Memory B cell (primary cell): ENCODE data around the gene FAM107A.

Experiments
- ATAC-seq: fragments of 150-1000 bp; cut with Tn5 transposase; 2 replicates; pipeline ENCODE4 v1.10.0; 2021; ENCODE audit warnings: low read depth, mild to moderate bottlenecking, moderate library complexity
- DNase-seq, 2 donors: peaks; one replicate each; pipeline ENCODE4 v3.0.0; 2022; ENCODE audit warnings: low spot score in 2 of 2
- H3K27ac Mint-ChIP-seq: one replicate; pipeline ENCODE4 v1.8.0; 2022; ENCODE audit warnings: mild to moderate bottlenecking, moderate library complexity, mixed read lengths
- H3K27me3 Mint-ChIP-seq: one replicate; pipeline ENCODE4 v1.8.0; 2022; ENCODE audit warnings: mixed read lengths
- H3K36me3 Mint-ChIP-seq: one replicate; pipeline ENCODE4 v1.8.0; 2022; ENCODE audit warnings: mild to moderate bottlenecking, mixed read lengths
- H3K4me1 Mint-ChIP-seq: one replicate; pipeline ENCODE4 v1.8.0; 2022; ENCODE audit warnings: mixed read lengths
- H3K4me3 Mint-ChIP-seq: one replicate; pipeline ENCODE4 v1.8.0; 2022; ENCODE audit warnings: mild to moderate bottlenecking, moderate library complexity, mixed read lengths
- H3K9me3 Mint-ChIP-seq: one replicate; pipeline ENCODE4 v1.8.0; 2022; ENCODE audit warnings: mixed read lengths

FAM107A gene

GRCh38 chr3:58577269-58577821, at the start of gene FAM107A:
Gene FAM107A, minus strand, starts transcription at chr3:58577391. Its CDS starts 7,531 bp downstream, at chr3:58569860.
- DNase-seq, result no peak
- Mint-ChIP-seq H3K27ac (no peak within 1 kb of the TSS), H3K36me3 (no peaks in the 10 kb centered on the region), H3K4me1 (peaks cover 3% of the 10 kb centered on the region), H3K9me3 (no peaks in the 10 kb centered on the region), H3K4me3 (no peak within 1 kb of the TSS), H3K27me3 (peaks cover 9% of the 10 kb centered on the region)
- ATAC-seq, result no peak

DNA sequence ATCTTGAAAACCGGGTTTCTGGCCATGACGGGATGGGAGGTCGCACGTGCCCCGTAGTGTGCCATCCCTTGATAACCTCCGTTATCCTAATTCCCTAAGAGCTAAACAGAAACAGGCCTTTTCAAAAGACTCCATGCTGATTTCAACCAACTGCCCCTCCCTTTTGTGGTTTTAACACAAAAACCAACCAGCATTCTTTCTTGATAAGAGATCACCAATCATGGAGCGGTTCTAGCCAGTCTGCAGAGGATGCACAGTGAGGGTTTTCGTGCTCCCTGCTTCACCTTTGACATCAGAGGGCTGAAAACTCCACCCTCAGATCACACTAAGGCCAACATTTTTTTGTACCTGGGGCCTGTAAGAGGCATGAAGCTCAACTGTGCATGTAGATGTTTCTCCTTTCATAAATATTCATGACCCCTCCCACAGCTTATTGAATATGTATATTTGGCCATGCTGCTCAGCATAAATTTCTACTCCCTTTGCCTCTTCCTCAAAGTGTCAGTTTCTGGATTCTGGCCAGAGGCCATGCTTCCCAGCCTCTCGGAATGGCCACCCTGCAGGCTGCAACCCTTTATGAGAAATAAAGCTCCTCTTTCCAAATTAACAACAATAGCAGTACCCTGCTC, 48.1 kb upstream of the FAM107A start:
- Mint-ChIP-seq H3K4me1 (no peaks in the 10 kb centered on the region), H3K27ac (no peak overlapping the region), H3K27me3 (peaks cover 2% of the 10 kb centered on the region), H3K36me3 (no peaks in the 10 kb centered on the region), H3K4me3 (no peak overlapping the region), H3K9me3 (no peaks in the 10 kb centered on the region)
- no peak for DNase-seq
- ATAC-seq, result no peak

GRCh38 chr3:58624550-58624949, 47.4 kb upstream of the FAM107A start:
- Mint-ChIP-seq H3K9me3 (no peaks in the 10 kb centered on the region), H3K4me1 (peaks cover 2% of the 10 kb centered on the region), H3K4me3 (no peak overlapping the region), H3K36me3 (no peaks in the 10 kb centered on the region), H3K27ac (no peak overlapping the region), H3K27me3 (peaks cover 2% of the 10 kb centered on the region)
- no peak for DNase-seq
- no peak for ATAC-seq

DNA sequence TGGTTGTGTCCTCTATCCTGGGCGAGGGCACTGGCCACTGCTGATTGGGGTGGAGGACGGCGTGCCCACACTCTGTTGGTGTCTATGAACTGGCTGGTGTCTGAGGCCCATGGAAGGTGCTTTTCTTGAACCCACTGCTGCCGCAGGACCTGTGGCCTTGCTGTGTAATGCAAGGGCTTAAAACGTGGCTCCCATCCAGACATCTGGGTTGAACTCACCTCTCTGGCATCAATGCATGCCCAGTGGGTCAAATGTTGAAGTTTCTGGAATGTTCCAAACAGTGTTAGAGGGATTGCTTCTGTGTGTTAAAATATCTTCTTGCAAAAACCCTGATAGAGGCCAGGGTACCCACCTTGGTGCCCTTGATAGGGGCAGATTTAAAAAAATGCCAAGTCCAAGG, 46.8 kb upstream of the FAM107A start:
- peaks cover 2% of the 10 kb centered on the region for H3K27me3 Mint-ChIP-seq
- no peak overlapping the region for H3K4me3 Mint-ChIP-seq
- H3K27ac Mint-ChIP-seq, result no peak overlapping the region
- no peaks in the 10 kb centered on the region for H3K36me3 Mint-ChIP-seq
- H3K9me3 Mint-ChIP-seq, result no peaks in the 10 kb centered on the region
- DNase-seq (no peak), ATAC-seq (no peak)
- peaks cover 3% of the 10 kb centered on the region for H3K4me1 Mint-ChIP-seq

GRCh38 chr3:58623478-58623877, 46.3 kb upstream of the FAM107A start:
- ATAC-seq (no peak), DNase-seq (no peak)
- Mint-ChIP-seq H3K9me3 (no peaks in the 10 kb centered on the region), H3K36me3 (no peaks in the 10 kb centered on the region), H3K4me1 (peaks cover 3% of the 10 kb centered on the region), H3K27ac (no peak overlapping the region), H3K4me3 (no peak overlapping the region), H3K27me3 (peaks cover 2% of the 10 kb centered on the region)

GRCh38 chr3:58622892-58623291, 45.7 kb upstream of the FAM107A start:
- no peak for ATAC-seq
- peaks cover 2% of the 10 kb centered on the region for H3K27me3 Mint-ChIP-seq
- no peak overlapping the region for H3K27ac Mint-ChIP-seq

GRCh38 chr3:58622436-58622835, 45.2 kb upstream of the FAM107A start:
- Mint-ChIP-seq H3K27ac (no peak overlapping the region), H3K27me3 (no peaks in the 10 kb centered on the region), H3K4me3 (no peak overlapping the region), H3K4me1 (peaks cover 3% of the 10 kb centered on the region), H3K9me3 (no peaks in the 10 kb centered on the region), H3K36me3 (no peaks in the 10 kb centered on the region)
- no peak for ATAC-seq
- DNase-seq, result no peak

More at GRCh38 chr3:58622892-58623291, 45.7 kb upstream of the FAM107A start:
- Mint-ChIP-seq H3K4me3 (no peak overlapping the region), H3K9me3 (no peaks in the 10 kb centered on the region), H3K36me3 (no peaks in the 10 kb centered on the region), H3K4me1 (peaks cover 3% of the 10 kb centered on the region)
- DNase-seq, result no peak

GRCh38 chr3:58621086-58621830, 44.1 kb upstream of the FAM107A start:
- Mint-ChIP-seq H3K27me3 (no peaks in the 10 kb centered on the region), H3K4me3 (no peak overlapping the region), H3K36me3 (no peaks in the 10 kb centered on the region), H3K27ac (no peak overlapping the region), H3K9me3 (no peaks in the 10 kb centered on the region), H3K4me1 (peaks cover 3% of the 10 kb centered on the region)
- DNase-seq (no peak), ATAC-seq (no peak)

- Mint-ChIP-seq H3K27ac (no peak overlapping the region), H3K36me3 (no peaks in the 10 kb centered on the region), H3K4me1 (peaks cover 3% of the 10 kb centered on the region), H3K4me3 (no peak overlapping the region), H3K9me3 (no peaks in the 10 kb centered on the region), H3K27me3 (no peaks in the 10 kb centered on the region)
- ATAC-seq (no peak), DNase-seq (no peak)
These were observed 43.2 kb upstream of the FAM107A start for GRCh38 chr3:58620421-58620820.

DNA sequence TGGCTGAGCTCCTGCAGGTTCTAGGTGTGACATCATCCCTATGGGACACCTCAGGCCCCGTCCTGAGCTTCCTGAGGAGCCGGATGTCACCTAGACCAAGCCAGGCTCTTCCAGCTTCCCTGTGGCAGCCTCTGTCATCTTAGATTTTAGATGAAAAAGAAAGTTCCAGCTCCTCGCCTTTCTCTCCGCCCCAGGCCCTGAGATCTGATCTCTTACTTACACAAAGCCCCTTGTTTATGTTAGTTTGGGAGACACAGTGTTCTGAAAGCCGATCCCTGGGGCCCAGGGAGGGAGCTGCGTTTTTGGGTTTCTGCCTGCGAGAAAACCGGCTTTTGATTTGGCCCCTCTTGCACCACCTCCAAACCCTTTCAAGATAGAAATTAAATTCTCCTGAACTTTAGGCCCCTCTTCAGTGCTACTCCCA, 40.2 kb upstream of the FAM107A start:
- H3K27ac Mint-ChIP-seq, result no peak overlapping the region
- no peak for ATAC-seq
- H3K4me3 Mint-ChIP-seq, result no peak overlapping the region
- H3K4me1 Mint-ChIP-seq, result peaks cover 3% of the 10 kb centered on the region
- no peak for DNase-seq
- H3K9me3 Mint-ChIP-seq, result no peaks in the 10 kb centered on the region
- no peaks in the 10 kb centered on the region for H3K27me3 Mint-ChIP-seq
- no peaks in the 10 kb centered on the region for H3K36me3 Mint-ChIP-seq

DNA sequence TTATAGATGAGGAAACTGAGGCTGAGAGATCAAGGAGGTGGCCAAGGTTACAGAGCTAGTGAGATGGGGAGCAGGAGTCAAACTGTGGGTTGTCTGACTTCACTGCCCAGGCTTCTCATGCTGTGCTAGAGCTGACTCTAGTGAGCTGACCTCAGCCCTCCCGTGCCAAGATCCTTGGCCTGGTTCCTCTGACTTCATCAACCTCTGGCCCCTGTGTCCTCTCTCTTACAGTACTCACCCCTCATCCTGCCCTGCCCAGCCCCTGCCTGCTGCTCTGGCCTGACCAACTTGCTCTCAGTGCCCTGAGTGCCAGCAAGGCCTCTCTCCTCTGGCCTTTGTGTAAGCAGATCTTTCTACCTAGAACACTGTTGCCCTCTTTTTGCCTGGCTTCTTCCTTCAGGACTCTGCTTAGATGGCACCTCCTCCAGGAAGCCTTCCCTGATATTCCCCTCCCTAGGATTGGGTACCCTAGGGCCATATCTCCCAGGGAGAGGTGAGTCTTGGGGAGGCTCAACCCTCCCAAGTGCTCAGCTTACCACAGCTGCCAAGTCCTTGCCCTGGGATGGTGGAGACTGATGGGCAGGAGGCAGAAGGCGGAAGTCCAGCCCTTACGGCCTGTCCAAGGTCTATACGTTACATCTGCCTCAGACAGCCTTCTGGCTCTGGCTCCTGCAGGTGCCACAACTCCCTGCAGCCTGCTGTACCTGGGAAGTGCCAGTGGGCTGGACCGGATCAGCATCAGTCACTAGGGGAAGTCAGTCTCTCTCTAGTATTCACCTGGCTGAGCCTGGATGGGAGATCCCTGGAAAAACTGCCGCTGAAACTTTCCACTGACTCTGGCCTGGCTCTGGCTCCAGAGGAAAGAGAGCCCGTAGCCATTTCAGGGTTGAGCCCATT, 36.3 kb upstream of the FAM107A start:
- H3K4me3 Mint-ChIP-seq, result no peak overlapping the region
- peaks cover 6% of the 10 kb centered on the region for H3K27me3 Mint-ChIP-seq
- H3K36me3 Mint-ChIP-seq, result no peaks in the 10 kb centered on the region
- H3K27ac Mint-ChIP-seq, result no peak overlapping the region
- no peak for DNase-seq
- no peaks in the 10 kb centered on the region for H3K9me3 Mint-ChIP-seq
- H3K4me1 Mint-ChIP-seq, result no peaks in the 10 kb centered on the region
- no peak for ATAC-seq

GRCh38 chr3:58612830-58613229, 35.6 kb upstream of the FAM107A start:
- no peaks in the 10 kb centered on the region for H3K9me3 Mint-ChIP-seq
- no peaks in the 10 kb centered on the region for H3K4me1 Mint-ChIP-seq
- no peak overlapping the region for H3K27ac Mint-ChIP-seq
- DNase-seq, result no peak
- ATAC-seq, result no peak
- H3K27me3 Mint-ChIP-seq, result peaks cover 6% of the 10 kb centered on the region
- no peaks in the 10 kb centered on the region for H3K36me3 Mint-ChIP-seq
- no peak overlapping the region for H3K4me3 Mint-ChIP-seq

- H3K9me3 Mint-ChIP-seq, result no peaks in the 10 kb centered on the region
- ATAC-seq (no peak), DNase-seq (no peak)
- no peaks in the 10 kb centered on the region for H3K36me3 Mint-ChIP-seq
- H3K4me3 Mint-ChIP-seq, result no peak overlapping the region
- no peaks in the 10 kb centered on the region for H3K4me1 Mint-ChIP-seq
- no peak overlapping the region for H3K27ac Mint-ChIP-seq
- H3K27me3 Mint-ChIP-seq, result peaks cover 11% of the 10 kb centered on the region
These were observed 32.8 kb upstream of the FAM107A start for GRCh38 chr3:58609990-58610389.

DNA sequence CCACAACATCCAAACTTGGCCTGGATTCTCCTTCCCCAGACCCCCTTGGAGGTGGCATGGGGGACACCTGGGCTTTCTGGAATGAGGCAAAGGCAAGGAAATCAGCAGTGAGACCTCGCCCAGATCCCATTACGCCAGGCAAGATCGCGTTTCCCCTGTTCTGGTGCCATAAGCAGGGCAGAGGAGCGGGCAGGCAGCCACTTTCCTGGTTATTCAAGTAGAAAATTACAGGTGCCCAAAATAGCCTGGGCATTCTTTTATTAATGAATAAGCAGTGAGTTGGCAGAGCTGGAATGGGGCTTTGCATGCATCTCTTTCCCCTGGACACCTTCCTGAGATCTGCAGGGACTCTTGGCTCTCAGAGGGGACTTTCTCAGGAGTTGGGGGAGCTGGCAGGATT, 31.5 kb upstream of the FAM107A start:
- H3K9me3 Mint-ChIP-seq, result no peaks in the 10 kb centered on the region
- DNase-seq (no peak), ATAC-seq (no peak)
- H3K27me3 Mint-ChIP-seq, result peaks cover 13% of the 10 kb centered on the region
- H3K4me3 Mint-ChIP-seq, result no peak overlapping the region
- H3K27ac Mint-ChIP-seq, result no peak overlapping the region
- H3K4me1 Mint-ChIP-seq, result no peaks in the 10 kb centered on the region
- H3K36me3 Mint-ChIP-seq, result no peaks in the 10 kb centered on the region
